Measurements from ENCODE around the gene FCER2. TPM values are rescaled to one million over a fixed set of nuclear protein-coding genes. Genes with fewer than 3 reads are reported as not detected.

Gene FCER2
- total RNA-seq, 4 donors from 2014 or later, result 0.49 to 0.88 (median 0.68) TPM; not detected in 1

GRCh38 chr19:7718668-7719067, 16.7 kb upstream of the FCER2 start:
- TF ChIP-seq CTCF (IDR thresholded peaks at IDR 0.05; ENCODE audit: low read depth), result no peak

- no peak for TF ChIP-seq CTCF (IDR thresholded peaks at IDR 0.05; ENCODE audit: low read depth)
Observed at GRCh38 chr19:7716762-7717161, 14.8 kb upstream of the FCER2 start.

GRCh38 chr19:7715671-7716070, 13.7 kb upstream of the FCER2 start:
- TF ChIP-seq CTCF (IDR thresholded peaks at IDR 0.05; ENCODE audit: low read depth), result no peak

GRCh38 chr19:7710616-7711015, 8.7 kb upstream of the FCER2 start:
- no peak for TF ChIP-seq CTCF (IDR thresholded peaks at IDR 0.05; ENCODE audit: low read depth)

- no peak for TF ChIP-seq CTCF (IDR thresholded peaks at IDR 0.05; ENCODE audit: low read depth)
Observed at GRCh38 chr19:7709932-7710460, 8.1 kb upstream of the FCER2 start.

- TF ChIP-seq CTCF (IDR thresholded peaks at IDR 0.05; ENCODE audit: low read depth), result no peak
Observed at GRCh38 chr19:7706955-7707456, 5.1 kb upstream of the FCER2 start.

GRCh38 chr19:7706188-7706954, 4.4 kb upstream of the FCER2 start:
- no peak for TF ChIP-seq CTCF (IDR thresholded peaks at IDR 0.05; ENCODE audit: low read depth)

Data from subcutaneous adipose tissue (tissue), 4 donors.